Measurements from ENCODE around the gene CROCC2.

CROCC2 gene

GRCh38 chr2:240919786-240920782 is 13.9 kb downstream of the CROCC2 start:
- DNase-seq (ENCODE audit: low spot score) = no peak

GRCh38 chr2:240920783-240921231 is 14.7 kb downstream of the CROCC2 start:
- DNase-seq (ENCODE audit: low spot score) = no peak

GRCh38 chr2:240921311-240921994 is 15.3 kb downstream of the CROCC2 start:
- DNase-seq (ENCODE audit: low spot score) = no peak

- no peak for DNase-seq (ENCODE audit: low spot score)
Measured at GRCh38 chr2:240921995-240922244, 15.8 kb downstream of the CROCC2 start.

DNA sequence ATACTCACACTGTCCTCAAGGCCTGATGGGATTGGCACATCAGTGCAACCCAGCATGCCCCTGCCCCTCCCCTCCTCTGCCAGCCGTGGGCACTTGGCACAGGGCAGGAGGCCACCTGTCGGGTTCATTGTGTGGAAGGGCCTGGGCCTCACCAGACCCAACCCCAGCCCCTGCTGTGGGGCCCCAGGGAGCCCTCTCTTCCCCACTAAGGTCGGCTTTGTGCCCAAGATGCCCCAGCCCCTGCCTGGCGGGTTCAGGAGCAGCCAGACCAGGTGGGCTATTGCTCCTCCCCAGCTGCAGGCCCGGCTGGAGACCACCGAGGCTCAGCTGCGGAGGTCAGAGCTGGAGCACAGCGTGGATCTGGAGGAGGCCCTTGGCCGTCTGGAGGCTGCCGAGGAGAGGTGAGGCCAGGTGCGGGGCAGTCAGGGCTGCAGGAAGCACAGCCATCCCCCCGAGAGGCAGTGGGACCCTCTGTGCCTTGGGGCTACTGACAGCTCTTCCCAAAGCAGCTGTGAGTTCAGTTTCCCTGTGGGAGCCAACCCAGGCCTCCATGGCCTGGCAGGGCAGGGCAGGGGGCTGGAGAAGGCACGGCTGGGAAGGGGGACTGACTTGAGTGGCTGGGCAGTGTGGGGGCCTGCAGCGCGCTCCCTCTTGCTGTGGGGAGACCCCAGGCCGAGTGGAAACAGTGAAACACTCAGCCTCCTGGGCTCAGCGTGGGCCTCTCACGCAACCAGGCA is 16.3 kb downstream of the CROCC2 start:
- no peak for DNase-seq (ENCODE audit: low spot score)

- DNase-seq (ENCODE audit: low spot score) = no peak
Measured at GRCh38 chr2:240922982-240923537, 16.9 kb downstream of the CROCC2 start.

DNA sequence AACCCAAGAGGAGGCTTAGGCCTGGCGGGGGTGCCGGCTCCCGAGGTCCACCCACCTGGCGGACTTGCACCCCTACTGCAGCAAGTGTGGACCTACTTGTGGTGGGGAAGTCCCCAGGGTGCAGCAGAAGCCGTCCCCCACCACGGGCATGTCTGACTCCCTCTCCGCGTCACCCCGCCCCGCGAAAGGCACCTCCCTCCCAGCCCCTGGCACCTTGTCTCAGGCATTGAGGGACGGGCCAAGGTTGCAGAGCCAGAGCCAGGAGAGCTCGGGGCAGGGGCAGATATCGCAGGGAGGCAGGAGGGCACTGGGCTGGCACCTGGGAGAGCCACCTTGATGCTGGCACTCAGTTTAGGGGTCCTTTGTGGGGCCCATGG is 19.0 kb downstream of the CROCC2 start:
- DNase-seq (ENCODE audit: low spot score) = no peak

DNA sequence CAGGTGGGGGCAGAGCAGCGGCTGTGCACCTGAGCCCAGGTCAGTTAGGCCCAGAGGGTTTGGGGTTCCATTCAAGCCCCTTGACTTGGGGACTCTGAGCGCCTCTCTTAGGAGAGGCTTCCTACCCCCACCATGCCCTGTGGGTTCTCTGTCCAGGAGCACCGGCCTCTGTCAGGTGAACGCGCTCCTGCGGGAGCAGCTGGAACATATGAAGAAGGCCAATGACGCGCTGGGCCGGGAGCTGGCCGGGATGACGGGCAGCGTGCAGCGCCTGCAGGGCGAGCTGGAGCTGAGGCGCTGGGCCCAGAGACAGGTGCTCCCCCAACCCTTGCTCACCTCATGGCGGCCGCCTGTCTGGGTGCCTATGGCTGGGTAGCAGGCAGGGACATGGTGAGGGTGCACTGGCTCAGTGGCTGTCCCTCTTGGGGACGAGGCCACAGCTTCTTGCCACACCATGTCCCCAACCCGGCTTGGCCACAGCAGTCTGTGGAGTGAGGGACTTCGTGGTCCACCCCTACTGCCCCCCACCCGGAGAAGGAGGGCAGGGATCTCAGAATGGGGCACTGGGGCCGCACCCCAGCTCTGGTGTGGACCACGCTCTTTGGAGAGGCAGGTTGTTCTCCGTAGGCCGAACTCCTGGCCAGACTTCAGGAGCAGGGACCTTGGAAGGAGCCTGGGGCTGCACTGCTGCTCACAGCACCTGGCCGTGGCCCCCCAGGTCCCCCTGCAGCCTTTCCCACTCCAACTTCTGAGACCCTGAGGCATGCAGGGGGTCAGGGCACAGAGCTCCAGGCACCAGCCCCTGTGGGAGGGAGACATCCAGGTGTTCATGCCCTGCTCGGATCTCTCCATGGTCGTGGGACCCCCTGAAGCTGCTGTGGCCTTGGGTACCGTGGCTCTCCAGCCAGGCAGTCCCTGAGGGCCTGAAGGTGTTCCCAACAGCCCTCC is 19.7 kb downstream of the CROCC2 start:
- DNase-seq (ENCODE audit: low spot score) = no peak

- DNase-seq (ENCODE audit: low spot score) = no peak
Measured at GRCh38 chr2:240926516-240927389, 20.6 kb downstream of the CROCC2 start.

GRCh38 chr2:240927390-240927781 is 21.2 kb downstream of the CROCC2 start:
- no peak for DNase-seq (ENCODE audit: low spot score)

GRCh38 chr2:240928476-240929363 is 22.6 kb downstream of the CROCC2 start:
- DNase-seq (ENCODE audit: low spot score) = no peak

DNA sequence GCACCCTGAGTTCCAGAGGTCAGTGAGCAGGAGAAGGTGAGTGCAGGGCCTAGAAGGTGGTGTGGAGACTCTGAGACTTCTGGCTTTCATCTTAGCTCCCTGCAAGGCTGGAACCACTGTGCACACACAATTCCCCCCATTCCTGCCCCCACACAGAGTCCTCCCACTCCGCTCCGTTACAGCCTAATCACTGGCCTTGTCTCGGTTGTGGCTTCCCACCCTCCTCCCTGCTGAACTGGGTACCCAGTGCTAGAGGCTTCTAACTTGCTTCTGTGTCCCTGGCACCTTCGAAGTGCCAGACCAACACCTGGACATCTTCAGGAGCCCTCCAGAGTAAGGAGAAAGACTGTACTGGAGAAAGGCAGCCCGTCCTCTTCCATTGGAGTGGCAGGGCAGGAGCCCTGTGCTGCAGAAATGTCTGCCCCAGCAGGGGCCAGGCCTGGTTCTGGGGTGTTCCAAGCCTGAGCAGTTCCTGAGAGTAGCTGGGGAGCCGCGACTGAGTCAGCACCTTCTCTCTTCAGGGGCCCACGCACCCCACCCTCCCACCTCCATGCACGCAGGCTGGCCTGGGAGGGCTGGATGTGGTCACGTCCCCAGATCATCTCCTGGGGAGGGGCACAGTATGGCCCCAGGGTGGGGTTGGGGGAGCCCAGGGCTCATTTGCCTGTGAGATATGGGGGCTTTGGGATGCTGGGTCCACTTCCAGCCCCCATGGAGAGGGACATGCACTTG is 23.4 kb downstream of the CROCC2 start:
- DNase-seq (ENCODE audit: low spot score) = no peak

DNA sequence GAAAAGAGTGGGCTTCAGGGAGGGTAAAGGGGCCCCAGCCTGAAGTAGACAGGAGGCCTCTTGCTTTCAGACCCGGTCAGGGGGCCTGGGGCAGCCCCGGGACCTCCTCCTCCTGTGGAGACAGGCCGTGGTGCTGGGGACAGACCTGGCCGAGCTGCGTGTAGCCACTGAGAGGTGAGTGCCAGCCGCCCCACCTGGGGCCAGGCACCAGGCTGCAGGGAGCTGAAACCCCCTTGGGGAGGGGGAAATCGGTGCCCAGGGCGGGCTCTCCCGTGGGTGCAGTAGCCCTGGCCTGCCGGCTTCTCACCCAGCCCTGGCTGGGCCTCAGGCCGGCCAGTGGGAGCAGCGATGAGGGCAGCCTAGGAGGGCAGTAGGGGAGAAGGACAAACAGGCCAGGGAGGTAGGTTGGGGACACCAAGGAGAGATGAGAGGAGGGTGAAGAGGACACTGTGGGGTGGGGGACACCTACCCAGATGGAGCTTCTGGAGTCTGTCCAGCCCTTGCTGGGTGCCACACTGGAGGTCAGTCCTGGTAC is 24.0 kb downstream of the CROCC2 start:
- DNase-seq (ENCODE audit: low spot score) = no peak

DNA sequence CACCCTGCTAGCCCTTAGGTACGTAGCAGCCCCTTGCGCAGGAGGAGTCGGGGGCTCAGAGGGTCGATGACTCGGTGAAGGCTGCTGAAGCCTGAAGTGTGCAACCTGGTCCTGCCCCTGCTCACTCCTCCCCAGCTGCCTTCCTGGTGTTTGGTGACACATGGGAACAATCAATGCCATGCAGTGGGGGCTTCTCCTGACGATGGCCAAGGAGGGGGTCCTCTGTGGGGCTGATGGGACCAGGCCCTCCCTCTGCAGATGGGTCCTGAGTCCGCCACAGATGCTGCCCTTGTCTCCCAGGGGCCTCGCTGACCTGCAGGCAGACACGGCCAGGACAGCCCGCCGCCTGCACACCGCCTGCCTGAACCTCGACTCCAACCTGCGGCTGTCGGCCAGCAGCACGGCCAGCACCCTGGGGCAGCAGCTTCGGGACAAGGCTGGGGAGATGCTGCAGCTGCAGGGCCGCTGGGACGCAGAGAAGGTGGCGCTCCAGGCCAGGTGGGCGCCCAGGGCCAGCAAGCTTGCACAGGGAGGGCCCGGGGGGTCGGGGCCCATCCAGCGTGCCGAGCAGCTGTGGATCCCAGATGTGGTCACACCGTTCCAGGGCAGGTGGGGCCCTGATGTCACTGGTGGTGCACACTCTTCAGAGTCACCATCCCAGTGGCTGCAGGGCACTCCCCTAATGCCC is 24.6 kb downstream of the CROCC2 start:
- no peak for DNase-seq (ENCODE audit: low spot score)

- DNase-seq (ENCODE audit: low spot score) = no peak
Measured at GRCh38 chr2:240931319-240931949, 25.3 kb downstream of the CROCC2 start.

DNA sequence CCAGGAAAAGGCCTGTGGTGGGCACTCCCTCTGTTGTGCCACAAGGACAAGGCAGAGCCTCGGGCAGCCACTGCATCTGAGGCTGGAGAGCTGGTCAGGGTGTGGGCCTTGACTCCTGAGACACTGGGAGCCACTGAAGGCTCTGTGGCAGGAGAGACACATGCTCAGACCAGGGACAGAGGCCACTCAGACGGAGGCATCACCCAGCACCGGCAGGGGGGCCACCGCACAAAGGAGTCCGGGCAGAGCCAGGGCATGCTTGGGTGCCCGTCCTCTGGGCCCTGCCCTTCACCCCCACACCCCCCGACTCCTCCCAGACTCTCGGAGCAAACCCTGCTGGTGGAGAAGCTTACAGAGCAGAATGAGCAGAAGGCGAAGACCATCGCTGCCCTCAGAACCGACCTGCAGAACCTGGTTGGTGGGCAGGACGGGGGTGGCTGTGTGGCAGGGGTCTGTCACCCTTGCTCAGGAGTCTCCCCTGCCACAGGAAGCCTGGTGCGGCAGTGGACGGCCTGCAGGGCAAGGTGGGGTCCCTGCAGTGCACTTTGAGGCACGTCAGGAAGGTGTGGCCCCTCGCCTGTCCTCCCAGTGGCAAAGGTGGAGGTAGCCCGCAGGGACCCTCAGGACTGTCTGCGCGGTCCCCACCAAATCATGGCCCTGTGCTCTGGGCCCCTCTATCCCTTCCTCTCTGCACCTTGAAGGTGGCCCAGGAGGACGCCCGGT is 26.0 kb downstream of the CROCC2 start:
- no peak for DNase-seq (ENCODE audit: low spot score)

All from SK-N-DZ (cell line).